Peyer's patch (tissue), 4 donors: ENCODE data around the gene PEMT. TPM values are rescaled to one million over a fixed set of nuclear protein-coding genes. Genes with fewer than 3 reads are reported as not detected.

Experiments
- DNase-seq, 3 donors: peaks; one replicate each; pipeline ENCODE4 v3.0.0-alpha.2; 2017 to 2019
- H3K27ac ChIP-seq, 4 donors: fragments of 200-600 bp; sonication (generic); one replicate each; pipeline ENCODE4 v1.5.1; 2016 to 2019
- H3K27me3 ChIP-seq, 2 donors: fragments of 200-600 bp; sonication (generic); one replicate each; pipeline ENCODE4 v1.5.1; 2019
- H3K36me3 ChIP-seq, 3 donors: fragments of 200-600 bp; sonication (generic); one replicate each; pipeline ENCODE4 v1.5.1; 2016 to 2019
- H3K4me1 ChIP-seq, 4 donors: fragments of 200-600 bp; sonication (generic); one replicate each; pipeline ENCODE4 v1.5.1; 2016 to 2019
- H3K4me3 ChIP-seq, 4 donors: fragments of 200-600 bp; sonication (generic); 1 replicate in 3 of 4; 2 replicates in 1 of 4; pipeline ENCODE4 v1.5.1; 2016 to 2019; ENCODE audit warnings: mild to moderate bottlenecking in 1 of 4
- H3K9me3 ChIP-seq, 4 donors: fragments of 200-600 bp; sonication (generic); one replicate each; pipeline ENCODE4 v1.5.1; 2016 to 2019; ENCODE audit warnings: mild to moderate bottlenecking in 1 of 4
- POLR2A ChIP-seq, 2 donors: fragments of 450-650 bp; IDR thresholded peaks; one replicate each; pipeline ENCODE4 v1.5.1; 2017; ENCODE audit warnings: antibody characterized with exemption in 2 of 2, mild to moderate bottlenecking in 2 of 2, moderate library complexity in 2 of 2
- total RNA-seq, 4 donors: library from RNA; depleted of rRNA; stranded (reverse); fragments of >200 nt; gene quantifications; one replicate each; pipeline ENCODE4 v1.1.0, GENCODE V29; 2016
- TF ChIP-seq, protein P1 (sequence below), 6 experiments: fragments of 450-650 bp in 4 of 6; fragments of 200-600 bp in 2 of 6; sonication (generic) in 1 of 6; IDR thresholded peaks; one replicate each; pipeline ENCODE4 v1.5.1; 2017 to 2019; ENCODE audit warnings: antibody characterized with exemption in 6 of 6, mild to moderate bottlenecking in 3 of 6, moderate library complexity in 1 of 6

The PEMT gene
- total RNA-seq, 4 donors from 2014 or later: 9.9 to 25.0 (median 17.8) TPM

DNA sequence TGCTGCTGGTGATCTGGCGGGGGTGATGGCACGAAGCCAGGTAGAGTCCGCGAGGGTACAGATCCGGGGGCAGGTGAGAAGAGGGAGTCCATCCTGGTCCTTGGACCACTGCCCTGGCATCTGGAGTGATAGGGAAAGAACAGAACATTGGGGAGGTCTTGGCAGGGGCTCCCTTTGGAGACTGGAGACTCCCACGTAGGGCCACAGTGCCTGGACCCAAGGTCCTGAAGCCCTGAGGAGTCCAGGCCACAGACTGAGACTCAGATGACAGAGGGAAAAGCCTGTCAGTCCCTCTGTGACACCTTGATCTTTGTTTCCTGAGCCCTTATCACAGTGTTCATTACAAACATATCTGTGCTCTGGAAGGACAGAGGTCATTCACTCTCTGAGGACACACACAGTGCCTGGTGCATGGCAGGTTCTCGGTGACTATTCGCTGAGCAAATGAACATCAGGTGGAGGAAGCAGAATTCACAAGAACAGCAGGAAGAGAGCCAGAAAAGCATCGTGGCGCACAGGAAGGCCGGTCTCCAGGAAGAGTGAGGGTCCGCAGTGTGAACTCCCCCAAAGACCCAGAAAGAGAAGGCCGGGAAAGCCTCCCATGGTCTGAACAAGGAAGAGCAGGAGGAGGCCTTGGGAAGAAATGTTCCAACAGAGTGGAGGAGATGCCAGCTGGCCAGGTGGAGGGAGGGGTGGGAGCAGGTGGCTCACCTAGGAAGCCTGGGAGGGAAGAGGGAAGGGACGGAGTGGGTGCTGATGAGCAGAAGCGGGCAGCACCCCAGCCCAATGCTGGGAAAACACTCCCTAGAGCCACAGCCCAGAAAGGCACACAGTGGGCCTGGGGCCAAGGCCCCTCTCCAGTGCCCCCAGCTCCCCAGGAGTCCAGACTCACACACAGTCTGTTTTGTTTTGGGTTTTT lies 20.5 kb downstream of the PEMT start:
- Histone ChIP-seq H3K9me3 (no peaks in the 10 kb centered on the region), H3K27me3 (no peaks in the 10 kb centered on the region), H3K36me3 (no peaks in the 10 kb centered on the region), H3K4me1 (peaks cover 0 to 21% (median 0%) of the 10 kb centered on the region in 4 donors), H3K27ac (peak overlapping the region in 3 of 4 donors; percentile 23 to 79 (median 77)), H3K4me3 (no peak overlapping the region)
- no peak for TF ChIP-seq POLR2A (IDR thresholded peaks at IDR 0.05)
- TF ChIP-seq, protein P1, sequence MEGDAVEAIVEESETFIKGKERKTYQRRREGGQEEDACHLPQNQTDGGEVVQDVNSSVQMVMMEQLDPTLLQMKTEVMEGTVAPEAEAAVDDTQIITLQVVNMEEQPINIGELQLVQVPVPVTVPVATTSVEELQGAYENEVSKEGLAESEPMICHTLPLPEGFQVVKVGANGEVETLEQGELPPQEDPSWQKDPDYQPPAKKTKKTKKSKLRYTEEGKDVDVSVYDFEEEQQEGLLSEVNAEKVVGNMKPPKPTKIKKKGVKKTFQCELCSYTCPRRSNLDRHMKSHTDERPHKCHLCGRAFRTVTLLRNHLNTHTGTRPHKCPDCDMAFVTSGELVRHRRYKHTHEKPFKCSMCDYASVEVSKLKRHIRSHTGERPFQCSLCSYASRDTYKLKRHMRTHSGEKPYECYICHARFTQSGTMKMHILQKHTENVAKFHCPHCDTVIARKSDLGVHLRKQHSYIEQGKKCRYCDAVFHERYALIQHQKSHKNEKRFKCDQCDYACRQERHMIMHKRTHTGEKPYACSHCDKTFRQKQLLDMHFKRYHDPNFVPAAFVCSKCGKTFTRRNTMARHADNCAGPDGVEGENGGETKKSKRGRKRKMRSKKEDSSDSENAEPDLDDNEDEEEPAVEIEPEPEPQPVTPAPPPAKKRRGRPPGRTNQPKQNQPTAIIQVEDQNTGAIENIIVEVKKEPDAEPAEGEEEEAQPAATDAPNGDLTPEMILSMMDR (IDR thresholded peaks at IDR 0.05): no peak
- no peak for DNase-seq

DNA sequence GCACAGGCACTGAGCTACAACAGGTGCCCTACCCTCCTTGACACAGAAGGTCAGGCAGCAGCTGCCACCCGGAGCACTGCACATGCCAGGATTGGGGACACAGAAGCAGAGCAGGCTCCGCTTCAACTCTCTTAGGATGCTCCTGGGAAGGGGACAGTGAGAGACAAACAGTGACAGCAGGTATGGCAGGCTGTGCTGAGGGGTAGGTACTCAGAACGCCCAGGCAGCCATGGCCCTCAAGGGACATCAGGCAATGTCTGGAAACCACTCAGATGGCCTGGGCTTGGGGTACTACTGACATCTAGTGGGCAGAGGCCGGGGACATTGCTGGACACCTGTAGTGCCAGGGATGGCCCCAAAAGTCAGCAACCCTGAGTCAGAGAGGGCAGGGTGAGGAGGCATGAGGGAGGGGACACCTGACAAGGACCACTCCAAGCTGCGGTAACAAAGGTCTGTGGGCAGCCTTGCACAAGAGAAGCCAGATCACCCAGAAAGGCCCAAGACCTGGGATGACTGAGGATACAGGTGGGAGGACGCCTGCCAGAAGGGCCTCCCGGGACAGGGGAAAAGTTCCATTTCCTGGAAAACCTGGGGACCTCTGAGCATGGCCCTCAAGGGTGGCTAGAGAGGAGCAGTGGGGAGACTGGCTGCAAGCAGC lies 21.2 kb downstream of the PEMT start:
- no peak for TF ChIP-seq POLR2A (IDR thresholded peaks at IDR 0.05)
- TF ChIP-seq, protein P1 (IDR thresholded peaks at IDR 0.05): peak in 4 of 6 experiments; percentile 8 to 56 (median 41)
- Histone ChIP-seq H3K4me1 (peaks cover 0 to 21% (median 0%) of the 10 kb centered on the region in 4 donors), H3K9me3 (no peaks in the 10 kb centered on the region), H3K4me3 (no peak overlapping the region), H3K36me3 (no peaks in the 10 kb centered on the region), H3K27me3 (no peaks in the 10 kb centered on the region), H3K27ac (peak overlapping the region in 2 of 4 donors; percentile 77 to 79)
- peak in 2 of 3 donors; percentile 57 to 65 for DNase-seq

DNA sequence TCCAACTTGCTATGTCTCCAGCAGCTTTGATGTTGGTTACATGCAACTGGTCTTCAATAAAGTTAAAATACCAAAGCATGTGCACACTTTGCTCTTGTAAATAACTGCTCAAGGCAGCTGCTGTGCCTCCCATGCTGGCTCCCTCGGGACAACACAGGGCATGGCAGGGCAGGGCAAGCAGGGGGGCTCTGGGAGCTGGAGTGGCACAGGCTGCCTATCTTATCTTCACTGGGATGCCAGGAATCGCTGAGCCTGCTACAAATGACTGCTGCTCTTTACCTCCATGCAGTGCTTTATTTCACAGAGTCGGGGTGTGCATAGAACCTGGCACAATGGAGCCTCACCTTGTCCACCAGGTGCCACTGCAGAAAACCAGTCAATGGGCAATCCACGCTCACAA lies 21.8 kb downstream of the PEMT start:
- H3K9me3 ChIP-seq: no peaks in the 10 kb centered on the region
- H3K36me3 ChIP-seq: no peaks in the 10 kb centered on the region
- H3K27ac ChIP-seq: no peak overlapping the region
- H3K4me1 ChIP-seq: peaks cover 0 to 21% (median 0%) of the 10 kb centered on the region in 4 donors
- no peak for TF ChIP-seq POLR2A (IDR thresholded peaks at IDR 0.05)
- TF ChIP-seq, protein P1 (IDR thresholded peaks at IDR 0.05): no peak
- no peaks in the 10 kb centered on the region for H3K27me3 ChIP-seq
- H3K4me3 ChIP-seq: no peak overlapping the region
- no peak for DNase-seq

DNA sequence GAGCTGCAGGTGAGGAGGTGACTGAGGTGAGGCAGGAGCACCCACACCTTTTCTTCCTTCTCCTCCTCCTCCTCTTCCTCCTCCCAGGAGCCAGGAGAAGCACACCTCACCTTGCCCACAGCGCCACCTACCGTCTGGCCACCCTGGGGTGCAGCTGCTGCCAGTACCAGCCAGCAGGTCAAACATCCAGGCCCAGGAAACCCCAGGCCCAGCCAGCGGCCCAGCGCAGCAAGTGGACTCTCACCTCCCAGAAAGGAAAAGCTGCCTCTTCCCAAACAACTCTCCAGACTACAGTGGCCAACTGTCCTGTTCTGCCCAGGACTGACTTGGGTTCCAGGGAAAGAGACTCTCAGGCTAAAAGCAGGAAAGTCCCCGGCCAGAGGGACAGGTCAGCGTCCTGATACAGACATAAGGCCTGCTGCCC lies 22.7 kb downstream of the PEMT start:
- Histone ChIP-seq H3K36me3 (no peaks in the 10 kb centered on the region), H3K27ac (no peak overlapping the region), H3K4me3 (no peak overlapping the region), H3K27me3 (no peaks in the 10 kb centered on the region), H3K9me3 (no peaks in the 10 kb centered on the region), H3K4me1 (peaks cover 0 to 25% (median 0%) of the 10 kb centered on the region in 4 donors)
- TF ChIP-seq, protein P1 (IDR thresholded peaks at IDR 0.05): peak in 4 of 6 experiments; percentile 58 to 86 (median 76)
- TF ChIP-seq POLR2A (IDR thresholded peaks at IDR 0.05): no peak
- DNase-seq: peak; percentile 29 to 90 (median 80)

DNA sequence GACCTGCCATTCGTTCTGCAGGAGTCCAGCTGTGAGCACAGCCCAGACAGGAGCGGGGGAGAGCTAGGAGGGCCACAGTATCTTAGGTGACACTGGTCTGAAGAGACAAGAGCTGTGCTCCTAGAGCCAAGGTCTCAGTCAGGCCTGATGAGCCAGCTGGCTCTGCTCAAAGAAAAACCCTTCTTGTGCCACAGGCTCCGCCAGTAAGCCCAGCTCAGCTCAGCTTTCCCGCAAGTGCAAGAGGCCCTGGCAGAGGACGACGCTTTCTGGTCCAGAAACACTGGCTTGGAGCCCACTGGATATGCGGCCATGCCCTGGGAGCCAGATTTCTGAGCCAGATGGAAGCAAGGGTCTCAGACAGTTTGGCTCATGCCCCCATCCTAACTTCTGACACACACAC lies 23.9 kb downstream of the PEMT start:
- TF ChIP-seq, protein P1 (IDR thresholded peaks at IDR 0.05): no peak
- TF ChIP-seq POLR2A (IDR thresholded peaks at IDR 0.05): no peak
- no peaks in the 10 kb centered on the region for H3K27me3 ChIP-seq
- no peaks in the 10 kb centered on the region for H3K9me3 ChIP-seq
- H3K36me3 ChIP-seq: no peaks in the 10 kb centered on the region
- H3K4me3 ChIP-seq: no peak overlapping the region
- no peak overlapping the region for H3K27ac ChIP-seq
- no peak for DNase-seq
- H3K4me1 ChIP-seq: peaks cover 0 to 28% (median 0%) of the 10 kb centered on the region in 4 donors
